CD4-positive, alpha-beta T cell treated with Interleukin-1 beta for 1 hour (primary cell): ENCODE results near the gene ENO2.

Experiments
- DNase-seq, 2 donors: peaks; one replicate each; pipeline ENCODE4 v3.0.0-alpha.2; 2020 to 2022

The ENO2 gene

DNA sequence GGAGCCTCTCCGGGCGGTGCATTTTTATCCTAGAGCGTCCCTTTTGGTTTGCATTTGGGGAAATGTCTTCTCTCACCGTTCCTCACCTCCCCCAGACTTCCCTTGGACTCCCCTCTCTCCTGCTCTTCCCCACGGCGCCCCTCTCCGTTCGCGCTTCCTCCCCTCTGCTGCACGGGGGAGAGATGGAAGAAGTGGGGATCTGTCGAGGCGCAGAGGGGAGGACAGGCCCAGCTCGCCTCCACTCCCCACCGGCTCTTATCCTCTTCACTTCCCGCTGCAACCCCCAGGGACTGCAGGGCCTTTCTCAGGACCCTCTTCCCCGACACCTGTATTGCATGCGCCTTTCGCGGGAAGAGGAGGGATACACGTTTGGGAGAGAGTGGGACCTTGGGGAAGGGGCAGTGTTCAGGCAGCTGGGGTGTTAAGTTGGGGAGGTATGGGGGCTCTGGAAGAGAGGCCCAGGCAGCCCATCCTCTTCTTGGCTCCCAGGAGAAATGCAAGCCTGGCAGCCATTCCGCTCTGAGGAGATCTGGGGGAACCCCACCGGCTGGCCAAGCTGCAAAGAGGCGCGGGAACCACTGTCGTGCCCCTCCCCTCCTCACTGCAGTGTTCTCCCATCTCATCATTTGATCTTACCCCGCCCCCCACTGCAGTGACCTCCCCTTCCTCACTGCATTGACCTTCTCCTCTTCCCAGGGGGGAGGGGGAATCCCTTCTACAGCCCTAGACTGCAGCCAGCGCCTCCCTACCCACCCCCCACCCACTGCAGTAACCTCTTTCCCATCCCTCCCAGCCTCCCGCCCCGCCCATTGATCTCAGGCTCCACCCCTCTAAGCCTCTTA lies 788 bp downstream of the ENO2 start:
- no peak for DNase-seq

GRCh38 chr12:6915789-6916285 lies 1.5 kb downstream of the ENO2 start:
- no peak for DNase-seq

GRCh38 chr12:6916426-6917200 lies 2.2 kb downstream of the ENO2 start:
- DNase-seq, result no peak

DNA sequence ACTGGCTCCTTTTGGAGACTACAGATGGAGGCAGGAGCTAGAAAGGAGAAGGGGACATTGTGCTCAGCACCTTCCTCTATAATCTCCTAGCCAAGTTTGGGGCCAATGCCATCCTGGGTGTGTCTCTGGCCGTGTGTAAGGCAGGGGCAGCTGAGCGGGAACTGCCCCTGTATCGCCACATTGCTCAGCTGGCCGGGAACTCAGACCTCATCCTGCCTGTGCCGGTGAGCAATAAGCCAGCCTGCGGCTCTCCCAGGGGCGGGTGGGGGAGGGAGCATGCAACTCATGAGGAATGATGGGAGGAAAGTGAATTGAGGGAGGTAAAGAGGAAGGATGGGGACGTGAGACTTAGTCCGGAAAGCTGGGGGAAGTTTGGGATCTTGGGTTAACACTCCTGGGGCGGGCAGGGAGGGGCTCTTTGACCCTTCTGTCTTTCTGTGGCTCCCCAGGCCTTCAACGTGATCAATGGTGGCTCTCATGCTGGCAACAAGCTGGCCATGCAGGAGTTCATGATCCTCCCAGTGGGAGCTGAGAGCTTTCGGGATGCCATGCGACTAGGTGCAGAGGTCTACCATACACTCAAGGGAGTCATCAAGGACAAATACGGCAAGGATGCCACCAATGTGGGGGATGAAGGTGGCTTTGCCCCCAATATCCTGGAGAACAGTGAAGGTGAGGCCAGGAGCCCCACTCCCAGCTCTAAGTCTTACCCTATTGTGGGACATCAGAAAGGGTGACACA lies 3.3 kb downstream of the ENO2 start:
- no peak for DNase-seq

DNA sequence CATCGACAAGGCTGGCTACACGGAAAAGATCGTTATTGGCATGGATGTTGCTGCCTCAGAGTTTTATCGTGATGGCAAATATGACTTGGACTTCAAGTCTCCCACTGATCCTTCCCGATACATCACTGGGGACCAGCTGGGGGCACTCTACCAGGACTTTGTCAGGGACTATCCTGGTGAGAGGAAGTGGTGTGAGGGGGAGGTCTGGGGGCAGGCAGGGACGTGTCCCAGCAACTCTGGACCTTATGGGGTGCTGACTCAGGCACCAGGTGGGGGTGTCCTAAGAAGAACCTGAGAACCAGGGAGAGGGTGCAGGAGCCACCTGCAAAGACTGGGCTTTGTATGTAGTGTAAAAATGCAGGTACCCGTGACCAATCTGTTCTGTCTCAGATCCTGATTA lies 5.2 kb downstream of the ENO2 start:
- DNase-seq, result no peak

DNA sequence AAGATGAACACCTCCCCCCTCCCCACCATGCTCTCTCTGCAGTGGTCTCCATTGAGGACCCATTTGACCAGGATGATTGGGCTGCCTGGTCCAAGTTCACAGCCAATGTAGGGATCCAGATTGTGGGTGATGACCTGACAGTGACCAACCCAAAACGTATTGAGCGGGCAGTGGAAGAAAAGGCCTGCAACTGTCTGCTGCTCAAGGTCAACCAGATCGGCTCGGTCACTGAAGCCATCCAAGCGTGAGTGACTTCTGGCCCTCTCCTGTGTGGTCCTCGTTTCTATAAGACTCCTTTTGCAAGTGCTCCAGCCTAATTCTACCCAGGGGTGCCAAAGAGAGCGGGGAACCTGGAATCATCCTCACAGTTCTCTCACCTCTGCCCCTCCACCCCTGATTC lies 7.2 kb downstream of the ENO2 start:
- DNase-seq, result no peak

GRCh38 chr12:6921996-6922946 lies 7.9 kb downstream of the ENO2 start:
- DNase-seq, result no peak

- no peak for DNase-seq
Observed at GRCh38 chr12:6923003-6923732, 8.8 kb downstream of the ENO2 start.

DNA sequence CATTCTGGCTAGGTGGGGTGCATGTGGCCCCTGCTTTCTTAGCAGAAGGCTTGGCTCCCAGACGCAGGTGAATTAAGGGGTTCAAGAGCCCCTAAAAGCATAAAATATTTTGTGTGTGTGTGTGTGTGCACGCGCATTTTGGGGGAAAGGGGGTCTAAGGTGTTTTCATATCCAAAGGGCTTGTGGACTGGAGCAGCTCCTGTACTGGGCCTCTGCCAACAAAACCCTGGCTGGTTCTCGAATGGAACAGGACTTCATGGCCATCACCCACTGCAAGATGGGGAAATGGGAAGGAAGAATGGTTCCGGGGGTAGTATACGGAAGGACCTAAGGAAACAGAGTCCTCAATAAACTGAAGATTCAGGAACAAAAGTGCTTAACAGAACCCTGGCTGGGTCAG lies 9.5 kb downstream of the ENO2 start:
- DNase-seq, result no peak

GRCh38 chr12:6925239-6925539 lies 10.8 kb downstream of the ENO2 start:
- no peak for DNase-seq

DNA sequence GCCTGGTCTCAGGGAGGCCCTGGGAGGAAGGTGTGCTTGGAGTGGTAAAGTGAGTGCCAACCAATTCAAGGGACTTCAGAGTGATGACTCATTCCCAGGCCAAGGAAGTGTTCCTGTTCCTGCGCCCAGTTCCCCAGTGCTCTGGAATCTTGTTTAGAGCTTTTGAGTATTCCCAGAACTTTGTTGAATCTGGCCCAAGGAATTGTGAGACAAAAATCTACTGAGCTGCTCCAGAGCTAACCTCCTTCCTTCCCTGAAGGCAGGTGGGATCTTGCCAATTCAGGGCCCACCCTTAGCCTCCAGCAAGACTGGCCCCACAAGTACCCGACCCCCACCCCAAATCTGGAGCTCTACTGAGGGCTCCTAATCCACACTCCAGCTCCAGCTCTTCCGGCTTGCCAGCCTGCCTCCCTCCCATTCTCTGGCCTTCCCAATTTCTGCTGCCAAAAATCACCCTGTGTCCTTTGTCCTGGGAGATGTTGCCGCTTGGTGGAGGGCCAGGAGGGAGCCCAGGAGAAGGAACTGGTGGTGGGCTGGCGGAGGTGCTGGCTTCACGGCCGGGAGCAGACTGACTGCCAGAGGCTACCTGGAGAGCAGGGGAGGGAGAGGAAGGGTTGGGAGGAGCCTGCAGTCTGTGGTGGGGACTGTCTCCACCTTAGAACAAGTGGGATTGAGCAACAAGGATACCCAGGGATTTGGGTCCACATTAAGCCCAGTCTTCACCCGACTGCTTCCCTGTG lies 11.3 kb downstream of the ENO2 start:
- no peak for DNase-seq

- DNase-seq, result peak; percentile 41 to 53
Observed at GRCh38 chr12:6927379-6928021, 13.1 kb downstream of the ENO2 start, which contains the start of gene ATN1. ATN1 (plus strand) TSS chr12:6927959; CDS start chr12:6934002, 6,043 bp downstream.

DNA sequence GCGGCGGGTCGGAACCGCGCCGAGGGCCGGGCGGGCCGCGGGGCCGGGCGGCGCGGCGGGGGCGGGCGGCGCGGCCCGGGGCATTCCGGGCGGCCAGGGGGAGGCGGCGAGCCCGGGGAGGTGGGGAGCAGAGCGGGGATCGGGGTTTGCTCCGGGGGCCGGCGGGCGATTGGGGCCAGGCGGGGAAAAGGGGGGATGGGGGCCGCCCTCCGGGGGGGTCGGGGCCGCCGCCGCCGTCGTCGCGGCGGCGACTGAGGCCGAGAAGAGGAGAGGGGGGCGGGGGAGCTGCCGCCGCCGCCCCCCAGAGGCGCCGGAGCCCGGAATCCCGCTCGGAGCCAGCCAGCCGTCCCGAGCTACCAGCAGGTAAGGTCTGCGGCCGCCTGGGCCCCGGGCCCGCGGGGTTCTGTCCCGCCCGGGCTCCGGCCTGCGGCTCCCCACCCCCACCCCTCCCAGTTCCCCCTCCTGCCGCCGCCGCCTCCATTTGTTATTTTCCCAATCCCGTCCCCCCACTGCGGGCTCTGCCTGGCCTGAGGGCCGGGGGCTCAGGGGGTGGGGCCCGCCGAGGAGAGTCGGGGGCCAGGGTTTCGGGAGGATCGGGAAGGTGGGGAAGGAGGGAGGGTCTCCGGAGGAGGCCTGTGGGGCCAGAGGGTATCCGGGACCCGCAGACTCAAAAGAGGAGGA lies 13.8 kb downstream of the ENO2 start:
- DNase-seq, result no peak

DNA sequence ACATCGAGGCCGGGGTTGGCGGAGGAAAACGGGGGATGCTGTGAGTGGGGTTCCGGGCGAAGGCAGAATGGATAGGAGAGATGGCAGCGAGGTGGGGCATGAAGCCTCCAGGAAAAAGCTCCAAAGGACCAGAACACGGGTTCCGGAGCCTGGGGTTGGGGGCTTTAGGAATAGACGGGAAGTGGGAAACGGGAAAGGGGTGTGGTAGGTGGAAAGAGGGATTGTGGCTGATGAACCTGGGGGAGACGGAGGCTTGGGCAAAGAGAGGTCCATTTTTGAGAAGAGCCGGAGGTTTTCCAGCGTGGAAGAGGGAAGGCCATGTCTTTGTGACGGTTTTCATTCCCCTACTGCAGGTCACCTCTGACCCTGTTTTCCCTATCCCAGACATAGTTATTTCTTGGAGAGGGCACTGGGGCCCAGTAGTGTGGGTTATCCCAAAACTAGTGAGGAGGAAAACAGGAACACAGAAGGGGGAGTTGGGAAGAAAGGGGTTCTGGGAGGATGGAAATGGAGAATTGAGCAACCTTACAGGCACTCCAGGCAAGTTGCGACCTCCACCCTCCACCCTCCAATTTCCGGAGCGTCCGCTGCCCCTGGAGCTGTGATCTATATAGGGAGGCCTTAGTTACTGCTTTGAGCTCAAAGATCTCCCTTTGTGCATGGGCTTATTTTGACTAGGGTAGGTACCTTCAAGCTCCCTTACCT lies 14.5 kb downstream of the ENO2 start:
- DNase-seq, result no peak

GRCh38 chr12:6929466-6930452 lies 15.4 kb downstream of the ENO2 start:
- DNase-seq, result no peak

DNA sequence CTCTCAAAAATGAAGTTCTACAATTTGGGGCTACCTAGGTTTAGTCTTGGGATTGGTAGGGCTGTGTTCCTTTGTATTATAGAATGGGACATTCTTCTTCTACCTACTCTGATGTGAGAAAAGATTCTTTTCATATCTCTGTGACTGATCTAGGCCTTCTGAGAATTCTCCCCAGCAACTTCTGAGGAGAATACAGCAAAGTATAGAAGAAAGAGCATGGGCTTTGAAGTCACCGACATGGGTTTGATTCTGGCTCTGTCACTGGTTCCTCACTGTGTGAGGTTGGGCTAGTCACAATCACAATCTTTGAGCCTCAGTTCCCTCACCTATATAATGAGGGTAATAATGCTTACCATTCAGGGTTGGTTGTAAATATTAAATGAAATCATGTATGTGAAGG lies 18.4 kb downstream of the ENO2 start:
- DNase-seq, result no peak

GRCh38 chr12:6934110-6934509 lies 19.7 kb downstream of the ENO2 start:
- DNase-seq, result no peak
